ENCODE data around the gene RPL39L. TPM values are rescaled to one million over a fixed set of nuclear protein-coding genes. Genes with fewer than 3 reads are reported as not detected.

The RPL39L gene
- total RNA-seq, 4 donors from 2014 or later: 1.5 TPM; not detected in 3

GRCh38 chr3:187130346-187131066, 8.8 kb downstream of the RPL39L start:
- Histone ChIP-seq H3K36me3 (no peaks in the 10 kb centered on the region), H3K27me3 (no peaks in the 10 kb centered on the region), H3K27ac (peak overlapping the region; percentile 70 to 74 (median 72)), H3K4me3 (peak overlapping the region in 1 of 4 donors; percentile 29), H3K9me3 (no peaks in the 10 kb centered on the region), H3K4me1 (peaks cover 0 to 7% (median 2%) of the 10 kb centered on the region in 4 donors)
- no peak for DNase-seq
- TF ChIP-seq, protein P1, sequence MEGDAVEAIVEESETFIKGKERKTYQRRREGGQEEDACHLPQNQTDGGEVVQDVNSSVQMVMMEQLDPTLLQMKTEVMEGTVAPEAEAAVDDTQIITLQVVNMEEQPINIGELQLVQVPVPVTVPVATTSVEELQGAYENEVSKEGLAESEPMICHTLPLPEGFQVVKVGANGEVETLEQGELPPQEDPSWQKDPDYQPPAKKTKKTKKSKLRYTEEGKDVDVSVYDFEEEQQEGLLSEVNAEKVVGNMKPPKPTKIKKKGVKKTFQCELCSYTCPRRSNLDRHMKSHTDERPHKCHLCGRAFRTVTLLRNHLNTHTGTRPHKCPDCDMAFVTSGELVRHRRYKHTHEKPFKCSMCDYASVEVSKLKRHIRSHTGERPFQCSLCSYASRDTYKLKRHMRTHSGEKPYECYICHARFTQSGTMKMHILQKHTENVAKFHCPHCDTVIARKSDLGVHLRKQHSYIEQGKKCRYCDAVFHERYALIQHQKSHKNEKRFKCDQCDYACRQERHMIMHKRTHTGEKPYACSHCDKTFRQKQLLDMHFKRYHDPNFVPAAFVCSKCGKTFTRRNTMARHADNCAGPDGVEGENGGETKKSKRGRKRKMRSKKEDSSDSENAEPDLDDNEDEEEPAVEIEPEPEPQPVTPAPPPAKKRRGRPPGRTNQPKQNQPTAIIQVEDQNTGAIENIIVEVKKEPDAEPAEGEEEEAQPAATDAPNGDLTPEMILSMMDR (IDR thresholded peaks at IDR 0.05): no peak
- TF ChIP-seq POLR2A (IDR thresholded peaks at IDR 0.05): no peak

- Histone ChIP-seq H3K9me3 (no peaks in the 10 kb centered on the region), H3K27me3 (no peaks in the 10 kb centered on the region), H3K36me3 (no peaks in the 10 kb centered on the region), H3K27ac (no peak overlapping the region), H3K4me1 (peaks cover 0 to 3% (median 0%) of the 10 kb centered on the region in 4 donors), H3K4me3 (no peak overlapping the region)
- TF ChIP-seq, protein P1 (IDR thresholded peaks at IDR 0.05): no peak
- no peak for TF ChIP-seq POLR2A (IDR thresholded peaks at IDR 0.05)
- DNase-seq: peak in 1 of 3 donors; percentile 45
Measured at GRCh38 chr3:187125319-187126031, 13.8 kb downstream of the RPL39L start.

DNA sequence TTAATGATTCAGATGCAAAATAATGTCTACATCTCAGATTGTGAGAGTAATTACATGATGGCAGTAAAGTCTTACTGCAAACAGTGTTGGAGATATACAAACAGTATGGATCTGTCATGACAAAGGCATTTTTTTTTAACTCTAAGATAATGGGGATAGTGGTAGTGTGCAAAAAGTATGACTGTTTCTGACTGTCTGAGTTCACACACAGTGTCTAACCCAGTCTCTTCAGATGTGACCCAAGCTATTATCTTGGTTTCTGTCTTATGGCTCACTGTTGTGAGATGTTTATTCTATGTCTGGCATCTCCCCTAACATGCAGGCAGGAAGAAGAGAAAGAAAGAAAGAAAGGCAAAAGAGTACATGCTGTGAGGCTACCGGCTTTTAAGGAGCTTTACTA, 17.0 kb downstream of the RPL39L start:
- Histone ChIP-seq H3K27ac (no peak overlapping the region), H3K27me3 (no peaks in the 10 kb centered on the region), H3K4me3 (no peak overlapping the region), H3K9me3 (no peaks in the 10 kb centered on the region), H3K36me3 (no peaks in the 10 kb centered on the region), H3K4me1 (no peaks in the 10 kb centered on the region)
- no peak for DNase-seq
- no peak for TF ChIP-seq POLR2A (IDR thresholded peaks at IDR 0.05)
- TF ChIP-seq, protein P1 (IDR thresholded peaks at IDR 0.05): no peak

DNA sequence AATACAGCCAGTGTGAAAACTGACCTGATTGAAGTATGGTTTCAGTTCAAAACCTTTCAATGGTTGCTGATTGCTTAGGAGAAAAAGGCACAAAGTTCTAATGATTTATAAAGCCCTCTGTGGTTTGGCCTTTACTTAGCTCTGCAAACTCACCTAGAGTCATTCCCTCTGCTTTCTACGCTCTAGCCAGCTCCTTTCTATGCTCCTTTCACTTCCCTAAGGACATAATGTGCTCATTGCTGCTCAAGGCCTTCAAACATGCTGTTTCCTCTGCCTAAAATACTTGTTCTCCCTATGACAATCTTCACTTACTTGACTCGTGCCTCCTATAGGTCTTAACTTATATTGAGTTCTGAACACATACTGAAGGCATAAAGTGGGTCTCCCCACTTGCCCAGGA, 19.0 kb downstream of the RPL39L start:
- TF ChIP-seq, protein P1 (IDR thresholded peaks at IDR 0.05): no peak
- no peak for TF ChIP-seq POLR2A (IDR thresholded peaks at IDR 0.05)
- no peaks in the 10 kb centered on the region for H3K4me1 ChIP-seq

DNA sequence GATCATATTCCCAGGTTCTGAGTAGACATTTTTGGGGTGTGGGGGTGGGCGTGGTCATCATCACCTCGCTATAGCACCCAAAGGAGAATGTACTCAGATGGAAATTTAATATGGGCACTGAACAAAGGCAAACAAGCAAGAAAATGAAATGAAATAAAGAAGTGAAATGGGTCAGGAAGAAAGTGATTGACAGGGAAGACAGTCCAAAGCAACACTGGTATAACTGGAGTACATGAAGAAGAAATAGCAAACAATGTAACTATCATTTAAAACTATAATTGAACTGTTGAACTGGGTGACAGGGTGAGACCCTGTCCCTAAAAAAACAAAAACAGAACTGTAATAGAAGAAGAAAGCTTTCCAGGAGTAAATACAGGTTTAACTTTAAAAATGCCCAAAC, 24.8 kb downstream of the RPL39L start:
- no peak for DNase-seq
- Histone ChIP-seq H3K36me3 (no peaks in the 10 kb centered on the region), H3K27ac (no peak overlapping the region), H3K4me1 (no peaks in the 10 kb centered on the region), H3K4me3 (no peak overlapping the region), H3K27me3 (no peaks in the 10 kb centered on the region), H3K9me3 (no peaks in the 10 kb centered on the region)
- TF ChIP-seq POLR2A (IDR thresholded peaks at IDR 0.05): no peak
- TF ChIP-seq, protein P1 (IDR thresholded peaks at IDR 0.05): no peak

More for the DNA sequence above, 19.0 kb downstream of the RPL39L start:
- Histone ChIP-seq H3K27ac (no peak overlapping the region), H3K4me3 (no peak overlapping the region), H3K36me3 (no peaks in the 10 kb centered on the region), H3K9me3 (no peaks in the 10 kb centered on the region), H3K27me3 (no peaks in the 10 kb centered on the region)
- DNase-seq: no peak

Data from Peyer's patch (tissue), 4 donors.